Adrenal gland (tissue), 12 donors: ENCODE data around the gene GDF7. TPM values are rescaled to one million over a fixed set of nuclear protein-coding genes. Genes with fewer than 3 reads are reported as not detected.

ENCODE experiments used
- DNase-seq, 7 donors: peaks; one replicate each; pipeline ENCODE4 v3.0.0-alpha.2; 2019 to 2020
- H3K27ac ChIP-seq, 5 donors: fragments of 200-600 bp; sonication (generic) in 4 of 5; 1 replicate in 3 of 5; 2 replicates in 2 of 5; pipeline versions ENCODE4 v1.5.1 to v1.8.0; 2016 to 2020; ENCODE audit warnings: mild to moderate bottlenecking in 1 of 5
- H3K27me3 ChIP-seq: fragments of 200-600 bp; 2 replicates; pipeline ENCODE4 v1.8.0; 2021
- H3K36me3 ChIP-seq, 2 donors: fragments of 200-600 bp; replicated peaks in 1 of 2; 1 replicate in 1 of 2; 2 replicates in 1 of 2; pipeline versions ENCODE4 v1.5.1 to v1.8.0; 2018 to 2022
- H3K4me1 ChIP-seq, 2 donors: fragments of 200-600 bp; replicated peaks in 1 of 2; 1 replicate in 1 of 2; 2 replicates in 1 of 2; pipeline versions ENCODE4 v1.5.1 to v1.8.0; 2018 to 2021
- H3K4me3 ChIP-seq, 4 donors: fragments of 200-600 bp; sonication (generic) in 3 of 4; one replicate each; pipeline ENCODE4 v1.5.1; 2016 to 2018
- H3K9me3 ChIP-seq, 3 donors: fragments of 200-600 bp; sonication (generic) in 1 of 3; replicated peaks in 1 of 3; 1 replicate in 2 of 3; 2 replicates in 1 of 3; pipeline versions ENCODE4 v1.5.1 to v1.8.0; 2016 to 2021
- POLR2A ChIP-seq, 2 donors: fragments of 450-650 bp; IDR thresholded peaks; one replicate each; pipeline ENCODE4 v1.6.1; 2017; ENCODE audit warnings: antibody characterized with exemption in 2 of 2, mild to moderate bottlenecking in 2 of 2, moderate library complexity in 1 of 2
- WGBS, 4 donors: extraction: QIAGEN DNeasy Blood & Tissue Kit in 2 of 4; methylation state at CpG; one replicate each; pipeline versions ENCODE4 v1.1.5 to v1.1.7; 2013 to 2017; 5-methylcytosine and 5-hydroxymethylcytosine counted together
- intact Hi-C, 2 donors: fragments of 100-400 bp; cut with DNase I; formaldehyde crosslinking; loops; one replicate each; pipeline versions ENCODE4 v1.14.1 to v1.15.0; 2022 to 2023
- polyA plus RNA-seq, 3 donors: library from polyadenylated mRNA; stranded (reverse); fragments of 200-250 nt in 2 of 3; fragments of 350-450 nt in 1 of 3; fragmentation: Illumina TruSeq in 1 of 3; extraction: RNeasy Lipid Tissue Mini Kit (QIAGEN cat#74804) in 1 of 3; gene quantifications; one replicate each; pipeline ENCODE4 v1.2.3, GENCODE V29; 2013 to 2014
- total RNA-seq, 9 donors: library from RNA; depleted of rRNA in 4 of 9; stranded (reverse); fragments of >200 nt in 4 of 9; fragments of 120-200 nt in 1 of 9; fragmentation: NEBNext Ultra II Directional in 1 of 9; extraction: Animal tissue kit (Norgen Biotek cat#: 25700) in 1 of 9; gene quantifications; one replicate each; pipeline versions ENCODE4 v1.1.0 to v1.2.4, GENCODE V29; 2013 to 2023
- TF ChIP-seq, protein P1 (sequence below), 6 experiments: fragments of 450-650 bp in 4 of 6; fragments of 200-600 bp in 2 of 6; sonication (generic) in 1 of 6; IDR thresholded peaks; 1 replicate in 5 of 6; 2 replicates in 1 of 6; pipeline versions ENCODE4 v1.5.1 to v1.8.0; 2016 to 2021; ENCODE audit warnings: antibody characterized with exemption in 6 of 6, mild to moderate bottlenecking in 2 of 6, moderate library complexity in 1 of 6
- donor health status: healthy with polysubstance abuse.
- donor health status: Bipolar disorder and iron deficiency.
- donor health status: DM: yes; HTN: yes; CAD: no.
- donor health status: DM: no; HTN: no; CAD: no.
- donor health status: DM: no; HTN: no; CAD: no.
- donor health status: DM: yes; HTN: yes; CAD: no.

GDF7 gene
- total and polyA plus RNA-seq, 12 donors, result 0.17 to 1.8 (median 0.46) TPM

DNA sequence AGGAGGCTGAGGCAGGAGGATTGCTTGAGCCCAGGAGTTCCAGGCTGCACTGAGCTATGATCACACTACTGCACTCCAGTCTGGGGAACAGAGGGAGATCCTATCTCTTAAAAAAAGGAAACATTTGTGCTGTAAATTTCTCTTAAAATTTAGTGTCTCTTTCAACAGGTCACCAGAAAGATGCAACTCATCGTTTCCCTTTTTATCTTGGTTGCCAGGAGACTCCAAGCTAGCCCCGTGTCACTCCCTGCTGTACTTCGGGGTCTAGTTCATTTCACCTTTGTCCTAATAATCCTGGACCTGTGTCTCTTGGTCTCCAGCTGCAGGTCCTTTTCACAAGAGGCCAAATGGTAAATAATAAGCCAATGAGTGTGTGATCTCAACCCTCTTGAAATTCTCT is 23.1 kb upstream of the GDF7 start:
- intact Hi-C loops, result loop anchor here in 1 of 2 donors (10.0 kb wide), 1 partner anchor 269 kb away; no protein-coding TSS in a partner anchor
- H3K27ac ChIP-seq, result no peak overlapping the region

DNA sequence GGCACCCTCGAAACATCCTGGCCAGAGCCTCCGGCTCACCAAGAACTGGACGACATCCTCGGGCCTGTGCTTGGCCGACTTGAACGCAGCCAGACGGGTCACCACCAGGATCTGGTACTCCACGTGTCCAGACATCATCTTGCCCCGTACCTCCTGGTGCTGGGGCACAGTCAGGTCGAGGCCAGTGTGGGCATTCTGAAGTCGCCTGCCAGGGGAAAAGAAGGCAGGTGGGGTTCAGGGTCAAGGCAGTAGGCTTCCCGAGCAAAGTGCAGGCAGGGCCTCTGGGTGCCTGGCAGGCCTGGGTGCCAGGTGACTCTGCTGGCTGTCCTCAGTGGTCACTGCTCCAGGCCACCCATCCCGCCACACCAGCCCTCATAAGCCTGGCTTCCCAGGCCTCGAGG is 21.6 kb upstream of the GDF7 start:
- no peak overlapping the region for H3K27ac ChIP-seq
- TF ChIP-seq, protein P1, sequence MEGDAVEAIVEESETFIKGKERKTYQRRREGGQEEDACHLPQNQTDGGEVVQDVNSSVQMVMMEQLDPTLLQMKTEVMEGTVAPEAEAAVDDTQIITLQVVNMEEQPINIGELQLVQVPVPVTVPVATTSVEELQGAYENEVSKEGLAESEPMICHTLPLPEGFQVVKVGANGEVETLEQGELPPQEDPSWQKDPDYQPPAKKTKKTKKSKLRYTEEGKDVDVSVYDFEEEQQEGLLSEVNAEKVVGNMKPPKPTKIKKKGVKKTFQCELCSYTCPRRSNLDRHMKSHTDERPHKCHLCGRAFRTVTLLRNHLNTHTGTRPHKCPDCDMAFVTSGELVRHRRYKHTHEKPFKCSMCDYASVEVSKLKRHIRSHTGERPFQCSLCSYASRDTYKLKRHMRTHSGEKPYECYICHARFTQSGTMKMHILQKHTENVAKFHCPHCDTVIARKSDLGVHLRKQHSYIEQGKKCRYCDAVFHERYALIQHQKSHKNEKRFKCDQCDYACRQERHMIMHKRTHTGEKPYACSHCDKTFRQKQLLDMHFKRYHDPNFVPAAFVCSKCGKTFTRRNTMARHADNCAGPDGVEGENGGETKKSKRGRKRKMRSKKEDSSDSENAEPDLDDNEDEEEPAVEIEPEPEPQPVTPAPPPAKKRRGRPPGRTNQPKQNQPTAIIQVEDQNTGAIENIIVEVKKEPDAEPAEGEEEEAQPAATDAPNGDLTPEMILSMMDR (IDR thresholded peaks at IDR 0.05), result no peak
- TF ChIP-seq POLR2A (IDR thresholded peaks at IDR 0.05), result no peak
- intact Hi-C loops, result loop anchor here in 1 of 2 donors (10.0 kb wide), 1 partner anchor 270 kb away; no protein-coding TSS in a partner anchor
- no peak for DNase-seq
- peaks cover 26 to 53% of the 10 kb centered on the region in 2 donors for H3K4me1 ChIP-seq
- H3K36me3 ChIP-seq, result peaks cover 0 to 28% of the 10 kb centered on the region in 2 donors
- H3K9me3 ChIP-seq, result no peaks in the 10 kb centered on the region
- no peak overlapping the region for H3K4me3 ChIP-seq
- H3K27me3 ChIP-seq, result no peaks in the 10 kb centered on the region
- WGBS, 4 donors, result 78 to 88% (median 81%) methylated on average over 2 to 14 of the region's 14 CpGs

More for the DNA sequence above, 23.1 kb upstream of the GDF7 start:
- Histone ChIP-seq H3K27me3 (no peaks in the 10 kb centered on the region), H3K36me3 (peaks cover 0 to 38% of the 10 kb centered on the region in 2 donors), H3K9me3 (no peaks in the 10 kb centered on the region), H3K4me1 (peaks cover 15 to 38% of the 10 kb centered on the region in 2 donors), H3K4me3 (no peak overlapping the region)
- DNase-seq, result no peak
- TF ChIP-seq POLR2A (IDR thresholded peaks at IDR 0.05), result no peak
- 74 to 79% (median 76%) methylated on average over 3 of the region's 3 CpGs for WGBS, 4 donors

DNA sequence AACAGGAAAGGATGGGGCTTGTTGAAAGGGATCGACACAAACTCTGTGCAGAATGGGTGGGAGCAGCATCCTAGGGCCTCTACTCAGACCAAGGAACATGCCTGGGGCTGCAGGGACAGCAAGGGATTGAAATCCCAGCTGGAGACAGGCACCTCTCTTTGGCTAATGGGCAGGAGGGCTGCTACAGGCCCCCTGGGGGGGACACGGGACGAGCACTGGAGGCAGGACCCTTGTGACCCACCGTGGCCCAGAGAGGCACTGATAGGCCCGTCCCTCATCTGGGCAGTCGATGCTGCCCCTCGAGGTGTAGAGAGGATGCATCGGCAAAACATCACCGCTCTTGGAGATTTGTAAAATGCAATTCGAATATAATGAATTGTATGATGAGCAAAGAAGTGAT is 21.2 kb upstream of the GDF7 start:
- intact Hi-C loops, result loop anchor here in 1 of 2 donors (10.0 kb wide), 1 partner anchor 271 kb away; no protein-coding TSS in a partner anchor
- Histone ChIP-seq H3K36me3 (peaks cover 0 to 23% of the 10 kb centered on the region in 2 donors), H3K27ac (no peak overlapping the region), H3K4me1 (peaks cover 22 to 52% of the 10 kb centered on the region in 2 donors), H3K9me3 (no peaks in the 10 kb centered on the region), H3K4me3 (no peak overlapping the region), H3K27me3 (no peaks in the 10 kb centered on the region)
- no peak for DNase-seq
- WGBS, 4 donors, result 90 to 96% (median 92%) methylated on average over 9 to 10 of the region's 10 CpGs
- no peak for TF ChIP-seq POLR2A (IDR thresholded peaks at IDR 0.05)
- TF ChIP-seq, protein P1 (IDR thresholded peaks at IDR 0.05), result no peak

DNA sequence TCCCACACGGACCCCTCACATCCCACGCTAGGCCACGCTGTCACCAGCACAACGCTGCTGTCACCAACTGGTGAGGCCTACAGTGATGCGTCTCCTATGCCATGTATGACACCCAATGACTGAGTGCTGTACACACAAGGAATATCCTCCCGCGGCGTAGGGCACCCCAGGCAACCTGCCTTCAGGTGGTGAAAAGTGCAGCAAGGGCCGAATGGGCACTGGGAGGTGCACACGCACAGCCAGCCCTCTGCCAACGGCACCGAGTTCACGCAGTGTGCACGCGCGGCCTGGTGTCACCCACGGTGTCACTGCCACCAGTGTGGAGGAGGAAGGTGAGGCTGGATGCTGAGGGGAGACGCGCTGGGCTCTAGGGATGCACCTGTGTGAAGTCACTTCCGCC is 20.5 kb upstream of the GDF7 start:
- no peak overlapping the region for H3K4me3 ChIP-seq
- 83 to 95% (median 94%) methylated on average over 9 to 20 of the region's 20 CpGs for WGBS, 4 donors
- peaks cover 18 to 49% of the 10 kb centered on the region in 2 donors for H3K4me1 ChIP-seq
- intact Hi-C loops, result loop anchor here in 1 of 2 donors (10.0 kb wide), 1 partner anchor 272 kb away; no protein-coding TSS in a partner anchor
- no peaks in the 10 kb centered on the region for H3K27me3 ChIP-seq
- peaks cover 0 to 21% of the 10 kb centered on the region in 2 donors for H3K36me3 ChIP-seq
- H3K27ac ChIP-seq, result no peak overlapping the region
- TF ChIP-seq POLR2A (IDR thresholded peaks at IDR 0.05), result no peak
- TF ChIP-seq, protein P1 (IDR thresholded peaks at IDR 0.05), result no peak
- DNase-seq, result no peak
- no peaks in the 10 kb centered on the region for H3K9me3 ChIP-seq

DNA sequence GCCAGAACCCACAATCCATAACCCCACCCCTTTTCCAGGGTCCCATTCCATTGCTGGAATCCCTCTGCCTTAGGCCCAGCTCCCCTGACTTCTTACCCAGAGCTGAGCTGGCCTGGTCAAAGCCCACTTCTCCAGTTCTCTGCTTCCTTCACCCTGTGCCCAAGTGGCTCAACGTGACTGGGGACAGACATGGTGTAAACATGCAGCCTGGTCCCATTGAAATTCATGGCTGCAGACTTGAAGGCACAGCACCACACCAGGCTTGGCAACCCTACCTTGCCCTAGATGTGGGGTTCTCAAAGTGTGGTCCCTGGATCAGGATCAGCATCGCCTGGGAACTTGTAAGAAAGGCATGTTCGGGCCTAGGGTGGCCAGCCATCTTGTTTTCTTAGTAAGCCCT is 19.7 kb upstream of the GDF7 start:
- no peak overlapping the region for H3K4me3 ChIP-seq
- H3K27me3 ChIP-seq, result no peaks in the 10 kb centered on the region
- peaks cover 13 to 46% of the 10 kb centered on the region in 2 donors for H3K4me1 ChIP-seq
- WGBS, 4 donors, result 82 to 100% (median 92%) methylated on average over 3 of the region's 3 CpGs
- intact Hi-C loops, result loop anchor here in 1 of 2 donors (10.0 kb wide), 1 partner anchor 272 kb away; no protein-coding TSS in a partner anchor
- peaks cover 0 to 21% of the 10 kb centered on the region in 2 donors for H3K36me3 ChIP-seq
- no peak for TF ChIP-seq POLR2A (IDR thresholded peaks at IDR 0.05)
- TF ChIP-seq, protein P1 (IDR thresholded peaks at IDR 0.05), result no peak
- H3K27ac ChIP-seq, result no peak overlapping the region
- no peak for DNase-seq
- no peaks in the 10 kb centered on the region for H3K9me3 ChIP-seq
